ENCODE data around the gene PLA2G4E.

DNA sequence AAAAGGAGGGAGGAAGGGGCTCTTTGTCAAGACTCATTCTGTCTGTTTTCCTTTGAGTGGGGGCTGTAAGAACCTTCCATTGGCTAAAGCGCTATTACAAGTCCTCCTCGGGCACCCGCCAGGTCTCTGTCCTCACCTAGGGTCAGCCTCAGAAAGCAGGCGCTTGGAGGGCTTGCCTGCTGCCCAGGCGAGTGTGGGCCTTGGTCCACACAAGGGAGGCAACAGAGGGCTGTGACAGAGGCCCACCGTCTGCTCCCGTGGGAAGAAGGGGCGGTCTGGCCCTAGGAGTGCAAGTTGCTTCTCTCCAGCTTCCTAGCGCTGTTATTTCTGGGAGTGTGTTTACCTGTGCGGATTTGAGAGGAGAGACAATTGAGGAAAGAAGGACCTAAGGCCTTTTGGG, 24.5 kb downstream of the PLA2G4E start:
- TF ChIP-seq CTCF (IDR thresholded peaks at IDR 0.05) (no peak), POLR2A (IDR thresholded peaks at IDR 0.05) (no peak)

Data from right lobe of liver (tissue), 4 donors.